Measurements from ENCODE around the gene KCTD17.

- TF ChIP-seq CTCF (conservative IDR thresholded peaks at IDR 0.05 in 1 of 2, IDR thresholded peaks at IDR 0.05 in 1 of 2; ENCODE audit: extremely low read depth in 1 of 2, insufficient read depth in 1 of 2, low read depth in 1 of 2, low read length in 2 of 2) (no peak), EZH2 (IDR thresholded peaks at IDR 0.05; ENCODE audit: borderline replicate concordance, low read length) (no peak)
Observed at GRCh38 chr22:37074537-37074936, 23.0 kb downstream of the KCTD17 start.
